Suprapubic skin (tissue), 3 donors: Measurements from ENCODE around the gene RGS12.

ENCODE experiments used
- POLR2A ChIP-seq, 2 donors: fragments of 450-650 bp; IDR thresholded peaks; one replicate each; pipeline ENCODE4 v1.6.1; 2017; ENCODE audit warnings: antibody characterized with exemption in 2 of 2, mild to moderate bottlenecking in 2 of 2, moderate library complexity in 2 of 2
- TF ChIP-seq, protein P1 (sequence below), 2 donors: fragments of 200-600 bp in 1 of 2; fragments of 450-650 bp in 1 of 2; sonication (generic) in 1 of 2; IDR thresholded peaks; one replicate each; pipeline ENCODE4 v1.5.1; 2016 to 2019; ENCODE audit warnings: antibody characterized with exemption in 2 of 2, mild to moderate bottlenecking in 1 of 2, moderate library complexity in 1 of 2

- TF ChIP-seq, protein P1, sequence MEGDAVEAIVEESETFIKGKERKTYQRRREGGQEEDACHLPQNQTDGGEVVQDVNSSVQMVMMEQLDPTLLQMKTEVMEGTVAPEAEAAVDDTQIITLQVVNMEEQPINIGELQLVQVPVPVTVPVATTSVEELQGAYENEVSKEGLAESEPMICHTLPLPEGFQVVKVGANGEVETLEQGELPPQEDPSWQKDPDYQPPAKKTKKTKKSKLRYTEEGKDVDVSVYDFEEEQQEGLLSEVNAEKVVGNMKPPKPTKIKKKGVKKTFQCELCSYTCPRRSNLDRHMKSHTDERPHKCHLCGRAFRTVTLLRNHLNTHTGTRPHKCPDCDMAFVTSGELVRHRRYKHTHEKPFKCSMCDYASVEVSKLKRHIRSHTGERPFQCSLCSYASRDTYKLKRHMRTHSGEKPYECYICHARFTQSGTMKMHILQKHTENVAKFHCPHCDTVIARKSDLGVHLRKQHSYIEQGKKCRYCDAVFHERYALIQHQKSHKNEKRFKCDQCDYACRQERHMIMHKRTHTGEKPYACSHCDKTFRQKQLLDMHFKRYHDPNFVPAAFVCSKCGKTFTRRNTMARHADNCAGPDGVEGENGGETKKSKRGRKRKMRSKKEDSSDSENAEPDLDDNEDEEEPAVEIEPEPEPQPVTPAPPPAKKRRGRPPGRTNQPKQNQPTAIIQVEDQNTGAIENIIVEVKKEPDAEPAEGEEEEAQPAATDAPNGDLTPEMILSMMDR (IDR thresholded peaks at IDR 0.05) = no peak
- no peak for TF ChIP-seq POLR2A (IDR thresholded peaks at IDR 0.05)
These were observed 31.2 kb upstream of the RGS12 start for GRCh38 chr4:3261411-3262207.
